H9 (cell line): ENCODE data around the gene ARHGAP35. TPM values are rescaled to one million over a fixed set of nuclear protein-coding genes. Genes with fewer than 3 reads are reported as not detected.

ENCODE experiments used
- DNase-seq: peaks from one replicate; pipeline ENCODE4 v3.0.0-alpha.2; 2017
- H2AFZ ChIP-seq: one replicate; pipeline ENCODE4 v1.6.1; 2013; ENCODE audit warnings: mild to moderate bottlenecking, low read length, control low read depth, moderate library complexity
- H2AK5ac ChIP-seq: 2 replicates; pipeline ENCODE4 v1.6.1; 2013; ENCODE audit warnings: low read length, control low read depth, mixed read lengths; ENCODE audit not compliant: insufficient read length
- H2BK120ac ChIP-seq: one replicate; pipeline ENCODE4 v1.6.1; 2013; ENCODE audit warnings: low read depth, mild to moderate bottlenecking, low read length, control low read depth, inconsistent platforms; ENCODE audit not compliant: poor library complexity, severe bottlenecking
- H2BK12ac ChIP-seq: 2 replicates; pipeline ENCODE4 v1.6.1; 2013; ENCODE audit warnings: low read length, control low read depth, mixed read lengths, low read depth; ENCODE audit not compliant: insufficient read length
- H2BK15ac ChIP-seq: 2 replicates; pipeline ENCODE4 v1.6.1; 2013; ENCODE audit warnings: low read depth, low read length, control low read depth
- H2BK20ac ChIP-seq: one replicate; pipeline ENCODE4 v1.6.1; 2013; ENCODE audit warnings: low read depth, mild to moderate bottlenecking, low read length, control low read depth, inconsistent platforms; ENCODE audit not compliant: poor library complexity, severe bottlenecking
- H2BK5ac ChIP-seq: 2 replicates; pipeline ENCODE4 v1.6.1; 2013; ENCODE audit warnings: low read length, control low read depth, mixed read lengths; ENCODE audit not compliant: insufficient read length
- H3K14ac ChIP-seq: 2 replicates; pipeline ENCODE4 v1.6.1; 2013; ENCODE audit warnings: low read length, control low read depth; ENCODE audit not compliant: insufficient read depth
- H3K18ac ChIP-seq: 2 replicates; pipeline ENCODE4 v1.6.1; 2013; ENCODE audit warnings: low read depth, mild to moderate bottlenecking, mixed read lengths, low read length, control low read depth; ENCODE audit not compliant: insufficient read length
- H3K23ac ChIP-seq: 2 replicates; pipeline ENCODE4 v1.6.1; 2013; ENCODE audit warnings: low read length, control low read depth, mixed read lengths, low read depth; ENCODE audit not compliant: insufficient read length
- H3K23me2 ChIP-seq: 2 replicates; pipeline ENCODE4 v1.6.1; 2013; ENCODE audit warnings: low read depth, mild to moderate bottlenecking, mixed read lengths, low read length, control low read depth; ENCODE audit not compliant: insufficient read length, poor library complexity, severe bottlenecking
- H3K27ac ChIP-seq: 2 replicates; pipeline ENCODE4 v1.5.1; 2013; ENCODE audit warnings: low read length, control low read depth, mixed read lengths, low read depth; ENCODE audit not compliant: insufficient read length
- H3K27me3 ChIP-seq: 2 replicates; pipeline ENCODE4 v1.6.1; 2013; ENCODE audit warnings: low read length, control low read depth, inconsistent platforms; ENCODE audit not compliant: insufficient read depth
- H3K4ac ChIP-seq: 2 replicates; pipeline ENCODE4 v1.6.1; 2013; ENCODE audit warnings: low read depth, mild to moderate bottlenecking, control low read depth, inconsistent platforms, low read length, moderate library complexity
- H3K4me1 ChIP-seq: 2 replicates; pipeline ENCODE4 v1.6.1; 2013; ENCODE audit warnings: low read length, control low read depth, inconsistent platforms; ENCODE audit not compliant: insufficient read depth
- H3K4me2 ChIP-seq: 2 replicates; pipeline ENCODE4 v1.6.1; 2013; ENCODE audit warnings: low read length, control low read depth, mixed read lengths; ENCODE audit not compliant: insufficient read length, insufficient read depth
- H3K56ac ChIP-seq: 2 replicates; pipeline ENCODE4 v1.6.1; 2013; ENCODE audit warnings: low read depth, mild to moderate bottlenecking, mixed read lengths, low read length, control low read depth; ENCODE audit not compliant: insufficient read length
- H3K79me1 ChIP-seq: 2 replicates; pipeline ENCODE4 v1.6.1; 2013; ENCODE audit warnings: low read depth, mild to moderate bottlenecking, moderate library complexity, low read length, control low read depth, inconsistent platforms; ENCODE audit not compliant: insufficient read depth, poor library complexity, severe bottlenecking
- H3K79me2 ChIP-seq: 2 replicates; pipeline ENCODE4 v1.6.1; 2013; ENCODE audit warnings: low read length, control low read depth, inconsistent platforms; ENCODE audit not compliant: insufficient read depth
- H3K9ac ChIP-seq: 2 replicates; pipeline ENCODE4 v1.6.1; 2013; ENCODE audit warnings: low read length, control low read depth, mixed read lengths; ENCODE audit not compliant: insufficient read length; ENCODE audit errors: extremely low read depth
- H3K9me3 ChIP-seq: one replicate; pipeline ENCODE4 v1.6.1; 2013; ENCODE audit warnings: low read depth, low read length, inconsistent platforms; ENCODE audit not compliant: control insufficient read depth
- H3T11ph ChIP-seq: one replicate; pipeline ENCODE4 v1.6.1; 2013; ENCODE audit warnings: mild to moderate bottlenecking, low read length, control low read depth, inconsistent platforms
- H4K20me1 ChIP-seq: one replicate; pipeline ENCODE4 v1.6.1; 2013; ENCODE audit not compliant: control insufficient read depth, insufficient read length, insufficient read depth
- H4K5ac ChIP-seq: 2 replicates; pipeline ENCODE4 v1.6.1; 2013; ENCODE audit warnings: low read depth, mild to moderate bottlenecking, mixed read lengths, low read length, control low read depth; ENCODE audit not compliant: insufficient read length
- H4K8ac ChIP-seq: replicated peaks from 2 replicates; pipeline ENCODE4 v1.6.1; 2013; ENCODE audit warnings: low read length, control low read depth, mixed read lengths, low read depth; ENCODE audit not compliant: insufficient read length
- H4K91ac ChIP-seq: 2 replicates; pipeline ENCODE4 v1.6.1; 2013; ENCODE audit warnings: low read depth, mild to moderate bottlenecking, moderate library complexity, mixed read lengths, low read length, control low read depth; ENCODE audit not compliant: insufficient read length
- H3K27ac Mint-ChIP-seq, 3 experiments: 2 replicates in 2 of 3; 3 replicates in 1 of 3; pipeline ENCODE4 v1.8.0; 2020 to 2021; ENCODE audit warnings: mixed read lengths in 3 of 3, mild to moderate bottlenecking in 1 of 3, moderate library complexity in 1 of 3
- H3K27me3 Mint-ChIP-seq: 2 replicates; pipeline ENCODE4 v1.8.0; 2021; ENCODE audit warnings: low read depth, mild to moderate bottlenecking, moderate library complexity, mixed read lengths
- H3K36me3 Mint-ChIP-seq, 3 experiments: 2 replicates in 2 of 3; 3 replicates in 1 of 3; pipeline ENCODE4 v1.8.0; 2020 to 2021; ENCODE audit warnings: low read depth in 3 of 3, mixed read lengths in 3 of 3; ENCODE audit not compliant: insufficient read depth in 1 of 3
- H3K4me1 Mint-ChIP-seq, 2 experiments: 2 replicates each; pipeline ENCODE4 v1.8.0; 2020; ENCODE audit warnings: mixed read lengths in 2 of 2
- H3K4me3 Mint-ChIP-seq, 2 experiments: 2 replicates in 1 of 2; 3 replicates in 1 of 2; pipeline ENCODE4 v1.8.0; 2020 to 2021; ENCODE audit warnings: mild to moderate bottlenecking in 2 of 2, mixed read lengths in 2 of 2, moderate library complexity in 1 of 2
- H3K9me3 Mint-ChIP-seq, 2 experiments: 2 replicates in 1 of 2; 3 replicates in 1 of 2; pipeline ENCODE4 v1.8.0; 2020; ENCODE audit warnings: mild to moderate bottlenecking in 2 of 2, mixed read lengths in 2 of 2, moderate library complexity in 1 of 2
- WGBS: extraction: QIAGEN DNeasy Blood & Tissue Kit; methylation state at CpG from one replicate; pipeline ENCODE4 v1.1.7; 2013; ENCODE audit warnings: missing lambda C conversion rate, low lambda C conversion rate, mixed read lengths; ENCODE audit not compliant: insufficient read length; ENCODE audit errors: extremely low coverage; 5-methylcytosine and 5-hydroxymethylcytosine counted together
- total RNA-seq: library from RNA; stranded (reverse); gene quantifications from 2 replicates; pipeline ENCODE4 v1.2.1, GENCODE V29; 2021
- TF ChIP-seq, protein P1 (sequence below): fragments of 200-600 bp; sonication (generic); conservative IDR thresholded peaks from 3 replicates; pipeline ENCODE4 v1.8.0; 2021; ENCODE audit warnings: antibody characterized with exemption, mild to moderate bottlenecking

Gene ARHGAP35
- total RNA-seq, 1 experiment from 2014 or later, result 49.8 TPM

DNA sequence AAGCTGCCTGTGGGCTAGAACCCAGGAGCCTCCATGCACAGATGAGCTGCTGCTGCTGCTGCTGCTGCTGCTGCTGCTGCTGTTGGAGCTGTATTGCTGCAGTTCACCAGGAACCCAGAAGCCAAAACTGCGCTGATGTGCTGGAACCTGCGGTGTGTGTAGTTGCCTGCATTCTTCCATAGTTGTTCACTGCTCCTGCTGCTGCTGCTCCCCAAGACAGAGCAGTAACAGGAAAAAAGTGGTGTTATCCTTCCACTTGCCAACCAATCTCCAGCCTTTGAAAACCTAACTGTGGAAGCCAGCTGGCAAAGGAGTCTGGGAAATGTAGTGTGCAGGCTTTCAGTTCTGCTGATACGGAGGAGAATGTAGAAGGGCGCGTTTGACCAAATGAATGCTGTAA is 37.9 kb downstream of the ARHGAP35 start:
- no peak for DNase-seq
- no peaks in the 10 kb centered on the region for H3K23me2 ChIP-seq
- H2BK20ac ChIP-seq, result no peak overlapping the region
- H3K4ac ChIP-seq, result no peak overlapping the region
- TF ChIP-seq, protein P1, sequence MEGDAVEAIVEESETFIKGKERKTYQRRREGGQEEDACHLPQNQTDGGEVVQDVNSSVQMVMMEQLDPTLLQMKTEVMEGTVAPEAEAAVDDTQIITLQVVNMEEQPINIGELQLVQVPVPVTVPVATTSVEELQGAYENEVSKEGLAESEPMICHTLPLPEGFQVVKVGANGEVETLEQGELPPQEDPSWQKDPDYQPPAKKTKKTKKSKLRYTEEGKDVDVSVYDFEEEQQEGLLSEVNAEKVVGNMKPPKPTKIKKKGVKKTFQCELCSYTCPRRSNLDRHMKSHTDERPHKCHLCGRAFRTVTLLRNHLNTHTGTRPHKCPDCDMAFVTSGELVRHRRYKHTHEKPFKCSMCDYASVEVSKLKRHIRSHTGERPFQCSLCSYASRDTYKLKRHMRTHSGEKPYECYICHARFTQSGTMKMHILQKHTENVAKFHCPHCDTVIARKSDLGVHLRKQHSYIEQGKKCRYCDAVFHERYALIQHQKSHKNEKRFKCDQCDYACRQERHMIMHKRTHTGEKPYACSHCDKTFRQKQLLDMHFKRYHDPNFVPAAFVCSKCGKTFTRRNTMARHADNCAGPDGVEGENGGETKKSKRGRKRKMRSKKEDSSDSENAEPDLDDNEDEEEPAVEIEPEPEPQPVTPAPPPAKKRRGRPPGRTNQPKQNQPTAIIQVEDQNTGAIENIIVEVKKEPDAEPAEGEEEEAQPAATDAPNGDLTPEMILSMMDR, result no peak
- H3K14ac ChIP-seq, result no peak overlapping the region
- H2BK12ac ChIP-seq, result no peak overlapping the region
- Mint-ChIP-seq H3K36me3 (peaks cover 0 to 5% (median 0%) of the 10 kb centered on the region in 3 experiments; a peak in 2 of 7 replicates), H3K27me3 (no peaks in the 10 kb centered on the region), H3K4me1 (peaks cover 24 to 28% of the 10 kb centered on the region in 2 experiments), H3K4me3 (no peak overlapping the region), H3K9me3 (no peaks in the 10 kb centered on the region), H3K27ac (no peak overlapping the region)
- no peak overlapping the region for H3K23ac ChIP-seq
- no peak overlapping the region for H2BK15ac ChIP-seq
- no peaks in the 10 kb centered on the region for H3K27me3 ChIP-seq
- no peak overlapping the region for H3K18ac ChIP-seq
- WGBS, result no CpG with 5 or more reads among the region's 5 CpGs
- H2AK5ac ChIP-seq, result no peak overlapping the region
- H3K79me1 ChIP-seq, result no peaks in the 10 kb centered on the region
- no peak overlapping the region for H2BK5ac ChIP-seq
- H4K5ac ChIP-seq, result no peak overlapping the region
- no peak overlapping the region for H4K91ac ChIP-seq
- no peak overlapping the region for H3K4me2 ChIP-seq
- no peak overlapping the region for H3K27ac ChIP-seq
- H3K9ac ChIP-seq, result no peak overlapping the region
- H3K9me3 ChIP-seq, result no peaks in the 10 kb centered on the region
- peaks cover 6% of the 10 kb centered on the region; the same call in 1 of the 2 replicates for H3K79me2 ChIP-seq
- no peak overlapping the region for H2AFZ ChIP-seq
- no peak overlapping the region for H3T11ph ChIP-seq
- H2BK120ac ChIP-seq, result no peak overlapping the region
- no peaks in the 10 kb centered on the region for H4K20me1 ChIP-seq
- H3K56ac ChIP-seq, result no peak overlapping the region
- 0 out of 2 replicates have a peak, but pooled peaks cover 4% of the 10 kb centered on the region for H3K4me1 ChIP-seq
- H4K8ac ChIP-seq, result no peak overlapping the region
